ENCODE results near the gene FLT3LG. TPM values are rescaled to one million over a fixed set of nuclear protein-coding genes. Genes with fewer than 3 reads are reported as not detected.

FLT3LG gene
- total RNA-seq, 1 donor from 2014 or later = 12.7 TPM

- DNase-seq (ENCODE audit: low spot score) = no peak
Measured at GRCh38 chr19:49488046-49488862, 14.2 kb downstream of the FLT3LG start.

GRCh38 chr19:49488863-49489537, 15.0 kb downstream of the FLT3LG start:
- no peak for DNase-seq (ENCODE audit: low spot score)

DNA sequence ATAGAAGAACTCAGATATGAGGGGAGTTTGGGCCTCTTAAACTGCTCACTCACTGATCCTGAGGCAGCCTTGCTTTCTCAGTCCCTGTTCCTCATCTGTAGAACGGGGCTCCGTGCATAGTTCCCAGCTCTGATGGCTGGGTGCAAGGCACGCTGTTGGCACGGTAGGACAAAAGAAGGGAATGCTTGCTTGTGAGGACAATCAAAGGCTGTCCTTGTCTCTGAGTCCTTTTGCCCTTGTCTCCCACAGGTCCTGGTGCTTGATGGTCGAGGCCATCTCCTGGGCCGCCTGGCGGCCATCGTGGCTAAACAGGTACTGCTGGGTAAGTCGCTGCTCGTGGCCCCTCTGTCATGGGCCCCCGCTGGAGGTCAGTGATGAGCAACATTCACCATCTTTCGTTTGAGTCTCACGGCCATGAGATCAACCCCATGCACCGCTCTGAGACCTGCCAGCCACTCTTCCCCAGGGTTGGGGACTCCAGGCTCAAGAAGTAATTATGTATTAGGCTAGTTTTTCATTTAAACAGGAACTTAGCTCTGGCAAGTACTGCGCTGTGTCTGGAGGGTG, 15.7 kb downstream of the FLT3LG start:
- no peak for DNase-seq (ENCODE audit: low spot score)

DNA sequence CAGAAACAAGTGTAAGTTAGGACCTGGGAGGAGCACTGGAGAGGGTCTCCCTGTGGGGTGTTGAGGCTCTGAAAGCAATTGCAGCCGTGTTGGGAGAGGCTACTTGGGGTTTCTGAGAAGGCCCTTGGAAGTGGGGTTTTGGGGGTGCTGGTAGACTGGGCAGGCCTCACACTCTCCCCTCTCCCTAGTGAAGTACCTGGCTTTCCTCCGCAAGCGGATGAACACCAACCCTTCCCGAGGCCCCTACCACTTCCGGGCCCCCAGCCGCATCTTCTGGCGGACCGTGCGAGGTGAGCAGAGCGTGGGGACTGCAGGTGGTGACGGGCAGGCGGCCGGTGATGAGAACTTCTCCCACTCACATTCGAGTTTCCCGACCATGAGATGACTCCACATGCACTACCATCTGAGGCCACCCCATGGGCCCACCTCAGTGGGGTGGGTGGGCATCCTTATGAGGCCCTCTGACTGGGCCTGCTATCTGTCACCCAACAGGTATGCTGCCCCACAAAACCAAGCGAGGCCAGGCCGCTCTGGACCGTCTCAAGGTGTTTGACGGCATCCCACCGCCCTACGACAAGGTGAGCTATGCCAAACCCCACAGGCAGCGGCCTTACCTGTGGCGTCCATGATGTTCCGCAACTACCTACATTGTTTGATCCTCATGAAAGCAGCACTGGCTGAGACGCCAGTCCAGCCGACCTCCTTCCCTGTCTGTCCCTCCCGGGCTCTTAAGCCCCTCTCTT, 16.4 kb downstream of the FLT3LG start:
- no peak for DNase-seq (ENCODE audit: low spot score)

GRCh38 chr19:49491030-49491803, 17.2 kb downstream of the FLT3LG start:
- no peak for DNase-seq (ENCODE audit: low spot score)

DNA sequence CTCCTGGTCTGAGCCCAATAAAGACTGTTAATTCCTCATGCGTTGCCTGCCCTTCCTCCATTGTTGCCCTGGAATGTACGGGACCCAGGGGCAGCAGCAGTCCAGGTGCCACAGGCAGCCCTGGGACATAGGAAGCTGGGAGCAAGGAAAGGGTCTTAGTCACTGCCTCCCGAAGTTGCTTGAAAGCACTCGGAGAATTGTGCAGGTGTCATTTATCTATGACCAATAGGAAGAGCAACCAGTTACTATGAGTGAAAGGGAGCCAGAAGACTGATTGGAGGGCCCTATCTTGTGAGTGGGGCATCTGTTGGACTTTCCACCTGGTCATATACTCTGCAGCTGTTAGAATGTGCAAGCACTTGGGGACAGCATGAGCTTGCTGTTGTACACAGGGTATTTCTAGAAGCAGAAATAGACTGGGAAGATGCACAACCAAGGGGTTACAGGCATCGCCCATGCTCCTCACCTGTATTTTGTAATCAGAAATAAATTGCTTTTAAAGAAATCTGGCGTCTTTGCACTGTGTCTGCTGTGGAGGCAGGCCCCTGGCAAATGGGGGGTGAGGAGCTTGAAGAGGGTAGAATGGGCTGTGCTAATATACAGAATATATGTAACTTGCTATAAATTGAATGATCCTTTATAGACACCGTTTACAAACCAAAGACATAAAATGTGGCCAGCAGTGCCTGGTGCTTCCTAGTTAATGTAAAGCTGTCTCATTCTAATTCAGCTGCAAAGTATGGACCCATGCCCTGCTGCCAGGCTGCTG, 18.0 kb downstream of the FLT3LG start:
- DNase-seq (ENCODE audit: low spot score) = no peak

GRCh38 chr19:49492573-49493405, 18.8 kb downstream of the FLT3LG start:
- DNase-seq (ENCODE audit: low spot score) = no peak

- DNase-seq (ENCODE audit: low spot score) = no peak
Measured at GRCh38 chr19:49496574-49497008, 22.6 kb downstream of the FLT3LG start.

- peak; percentile 76 for DNase-seq (ENCODE audit: low spot score)
Measured at GRCh38 chr19:49497047-49497788, 23.2 kb downstream of the FLT3LG start.

DNA sequence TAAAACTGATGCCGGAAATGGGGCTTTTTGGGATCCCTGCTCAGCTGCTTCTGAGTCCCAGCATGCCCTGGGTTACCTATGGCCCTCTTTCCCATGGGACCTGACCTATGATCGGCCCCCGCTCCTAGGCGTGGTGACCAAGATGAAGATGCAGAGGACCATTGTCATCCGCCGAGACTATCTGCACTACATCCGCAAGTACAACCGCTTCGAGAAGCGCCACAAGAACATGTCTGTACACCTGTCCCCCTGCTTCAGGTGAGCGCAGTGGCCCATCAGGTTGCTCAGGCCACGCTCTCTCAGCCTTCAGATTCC, 23.7 kb downstream of the FLT3LG start:
- no peak for DNase-seq (ENCODE audit: low spot score)

- no peak for DNase-seq (ENCODE audit: low spot score)
Measured at GRCh38 chr19:49498475-49498874, 24.5 kb downstream of the FLT3LG start.

- DNase-seq (ENCODE audit: low spot score) = no peak
Measured at GRCh38 chr19:49499030-49499670, 25.1 kb downstream of the FLT3LG start.

GRCh38 chr19:49502866-49503581, 29.0 kb downstream of the FLT3LG start:
- DNase-seq (ENCODE audit: low spot score) = no peak

- no peak for DNase-seq (ENCODE audit: low spot score)
Measured at GRCh38 chr19:49503582-49503962, 29.6 kb downstream of the FLT3LG start.

DNA sequence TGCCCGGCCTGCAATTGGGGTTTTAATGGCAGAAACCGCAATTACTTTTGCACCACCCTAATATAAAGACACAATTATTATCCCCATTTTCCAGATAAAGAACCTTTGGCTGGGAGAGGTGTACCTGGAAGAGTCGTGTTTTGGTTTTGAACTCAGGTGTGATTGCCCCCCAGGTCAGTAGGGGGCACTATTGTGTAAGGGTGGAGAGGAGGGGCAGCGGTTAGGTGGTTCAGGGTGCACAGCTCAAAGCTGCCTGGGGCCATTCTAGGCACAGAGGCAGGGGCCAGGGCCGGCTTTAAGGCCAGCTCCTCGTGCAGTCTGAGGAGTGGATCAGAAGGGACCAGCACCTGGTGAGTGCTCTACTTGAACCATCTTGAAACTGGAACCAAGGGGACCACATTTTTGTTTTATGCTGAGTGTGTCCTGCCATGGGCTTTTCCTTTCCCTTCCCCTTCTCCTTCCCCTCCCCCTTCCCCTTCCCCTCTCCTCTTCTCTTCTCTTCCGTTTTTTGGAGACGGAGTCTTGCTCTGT, 32.6 kb downstream of the FLT3LG start:
- DNase-seq (ENCODE audit: low spot score) = no peak

DNA sequence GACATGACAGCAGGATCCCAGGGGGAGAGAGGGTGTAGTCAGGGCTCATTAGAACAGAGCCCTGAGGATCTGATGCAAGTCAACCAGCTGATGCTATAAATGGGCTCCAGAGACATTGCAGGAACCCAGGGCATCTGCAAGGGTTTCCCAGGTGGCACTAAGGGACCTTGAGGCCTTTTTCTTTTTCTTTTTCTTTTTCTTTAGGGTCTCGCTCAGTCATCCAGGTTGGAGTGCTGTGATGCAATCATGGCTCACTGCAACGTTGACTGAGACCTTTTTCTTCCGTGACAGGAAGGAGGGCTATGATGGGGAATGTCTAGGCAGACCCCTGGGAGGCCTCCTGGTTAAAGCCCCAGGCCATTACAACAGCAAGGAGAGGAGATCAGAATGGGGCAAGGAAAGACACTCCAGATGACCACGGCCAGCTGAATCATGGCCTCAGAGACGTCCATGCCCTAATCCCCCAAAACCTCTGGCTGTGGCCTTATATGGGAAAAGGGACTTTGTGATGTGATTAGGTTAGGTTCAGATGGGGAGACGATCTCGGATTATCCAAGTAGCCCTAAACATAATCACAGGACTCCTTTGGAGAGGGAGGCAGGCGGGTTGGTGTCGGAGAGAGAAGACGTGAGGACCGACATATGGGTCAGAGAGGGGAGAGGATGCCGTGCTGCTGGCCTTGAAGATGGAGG, 33.9 kb downstream of the FLT3LG start:
- DNase-seq (ENCODE audit: low spot score) = no peak

Data from ureter (tissue), 1 donor.